Measurements from ENCODE around the gene RAB13.

The RAB13 gene

DNA sequence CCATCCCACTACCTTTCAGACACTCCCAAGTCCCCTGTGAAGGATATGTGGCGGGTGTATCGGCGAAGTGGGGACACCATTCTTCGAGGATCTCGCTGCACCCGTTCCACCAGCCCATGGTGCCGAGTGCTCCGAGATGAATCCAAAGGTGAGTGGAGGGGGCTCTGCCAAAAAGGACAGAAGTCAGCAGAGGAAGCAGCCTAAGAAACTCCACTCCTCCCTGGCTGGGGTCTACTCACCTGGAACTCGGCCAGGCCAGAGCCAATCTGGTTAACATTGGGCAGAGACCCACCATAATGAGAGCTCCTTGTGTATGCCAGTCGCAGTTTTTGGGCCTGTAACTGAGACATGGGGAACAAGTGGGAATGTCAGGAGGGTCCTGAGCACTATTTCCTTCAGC, 31.3 kb downstream of the RAB13 start:
- DNase-seq, result no peak

DNA sequence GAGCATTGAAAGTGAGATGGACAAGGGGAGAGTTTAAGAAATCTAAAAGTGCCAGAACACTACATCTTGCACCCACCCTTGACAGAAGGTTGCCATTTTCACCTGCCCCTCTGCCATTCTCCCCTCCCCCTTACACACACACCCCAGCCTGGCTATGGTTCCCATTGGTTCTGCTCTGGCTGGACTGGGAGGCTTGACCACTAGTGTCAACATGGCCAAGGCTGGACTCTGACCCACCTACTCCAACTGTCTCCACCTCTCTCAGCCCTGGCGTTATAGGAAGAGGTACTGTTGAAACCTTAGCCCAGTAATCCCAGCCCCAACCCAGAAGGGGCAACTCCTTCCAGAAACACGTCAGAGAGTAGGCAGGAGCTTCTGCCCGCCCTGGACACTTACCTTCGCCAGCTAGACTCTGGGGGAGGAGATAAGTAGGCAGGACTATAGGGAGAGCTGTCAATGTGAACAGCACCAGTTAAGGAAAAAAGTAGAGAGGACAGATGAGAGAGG, 32.2 kb downstream of the RAB13 start:
- DNase-seq, result no peak

DNA sequence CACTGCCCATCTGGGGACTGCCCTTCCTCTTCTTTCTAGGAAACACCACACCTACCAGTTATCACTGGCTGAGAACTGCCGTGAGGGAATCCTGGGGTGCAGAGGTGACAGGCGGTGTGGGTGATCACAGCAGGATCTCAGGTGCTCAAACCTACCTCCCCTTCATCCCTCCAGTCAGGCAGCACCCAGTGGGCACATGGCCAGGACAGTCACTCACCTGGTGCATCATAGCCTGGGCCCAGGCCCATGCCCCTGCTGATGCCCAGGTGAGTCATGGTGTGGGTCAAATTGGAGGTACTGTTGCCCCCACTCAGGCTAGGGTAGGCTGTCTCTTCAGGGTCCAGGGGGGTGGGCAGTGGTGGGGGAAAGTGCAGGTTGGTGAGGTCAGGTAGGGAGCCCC, 34.3 kb downstream of the RAB13 start:
- no peak for DNase-seq

DNA sequence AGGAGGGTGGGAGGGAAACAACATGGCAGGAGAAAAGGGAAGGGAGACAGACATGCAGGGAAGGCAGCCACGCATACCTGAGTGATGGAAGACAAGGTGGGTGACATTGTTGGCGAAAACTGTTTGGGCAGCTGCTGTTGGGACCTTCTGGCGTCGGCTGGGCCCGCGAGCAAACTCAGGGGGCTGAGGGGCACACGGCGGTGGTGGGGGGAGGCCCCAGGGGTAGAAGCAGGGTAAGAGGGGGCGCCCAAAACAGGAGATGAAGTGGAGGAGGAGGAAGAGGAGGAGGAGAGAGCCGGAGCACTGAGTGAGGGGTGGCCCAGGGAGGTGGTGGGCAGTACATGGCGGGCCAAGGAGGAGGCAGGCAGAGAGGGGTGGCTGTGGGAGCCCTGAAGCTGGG, 35.0 kb downstream of the RAB13 start:
- no peak for DNase-seq

DNA sequence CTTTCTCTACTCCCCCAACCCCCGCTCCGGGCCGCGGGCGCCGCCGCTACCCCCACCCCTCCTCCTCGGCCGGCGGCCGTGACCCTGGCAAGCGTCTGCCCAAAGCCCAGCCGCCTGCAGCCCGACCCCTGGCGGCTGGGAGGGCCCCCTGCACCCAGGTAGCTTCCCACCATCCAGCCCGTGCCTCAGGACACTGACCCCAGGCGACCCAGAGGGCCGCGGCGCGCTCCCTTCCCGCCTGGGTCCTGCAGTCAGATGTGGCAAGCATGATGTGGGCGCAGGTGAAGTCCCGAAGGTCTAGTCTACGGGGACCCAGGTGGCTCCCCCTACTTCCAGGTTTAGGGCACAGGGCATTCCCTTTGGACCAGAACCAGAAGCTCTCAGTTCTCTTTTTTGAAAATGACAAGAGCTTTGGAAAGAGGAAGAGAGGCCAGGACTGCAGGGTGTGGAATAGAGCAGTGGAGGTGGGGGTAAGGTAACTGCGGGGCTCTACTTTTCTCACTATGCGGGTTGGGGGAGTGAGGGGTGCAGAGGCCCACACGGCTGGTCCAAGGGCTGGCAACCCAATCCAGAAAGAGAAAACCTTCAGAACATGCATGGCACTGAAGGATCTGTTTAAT, 39.4 kb downstream of the RAB13 start, which contains the start of gene DENND4B:
Gene DENND4B, minus strand, starts transcription at position 97 of the 620 bp plus-strand sequence. CDS start 2,344 bp downstream, outside the sequence.
- peak; percentile 85 for DNase-seq

DNA sequence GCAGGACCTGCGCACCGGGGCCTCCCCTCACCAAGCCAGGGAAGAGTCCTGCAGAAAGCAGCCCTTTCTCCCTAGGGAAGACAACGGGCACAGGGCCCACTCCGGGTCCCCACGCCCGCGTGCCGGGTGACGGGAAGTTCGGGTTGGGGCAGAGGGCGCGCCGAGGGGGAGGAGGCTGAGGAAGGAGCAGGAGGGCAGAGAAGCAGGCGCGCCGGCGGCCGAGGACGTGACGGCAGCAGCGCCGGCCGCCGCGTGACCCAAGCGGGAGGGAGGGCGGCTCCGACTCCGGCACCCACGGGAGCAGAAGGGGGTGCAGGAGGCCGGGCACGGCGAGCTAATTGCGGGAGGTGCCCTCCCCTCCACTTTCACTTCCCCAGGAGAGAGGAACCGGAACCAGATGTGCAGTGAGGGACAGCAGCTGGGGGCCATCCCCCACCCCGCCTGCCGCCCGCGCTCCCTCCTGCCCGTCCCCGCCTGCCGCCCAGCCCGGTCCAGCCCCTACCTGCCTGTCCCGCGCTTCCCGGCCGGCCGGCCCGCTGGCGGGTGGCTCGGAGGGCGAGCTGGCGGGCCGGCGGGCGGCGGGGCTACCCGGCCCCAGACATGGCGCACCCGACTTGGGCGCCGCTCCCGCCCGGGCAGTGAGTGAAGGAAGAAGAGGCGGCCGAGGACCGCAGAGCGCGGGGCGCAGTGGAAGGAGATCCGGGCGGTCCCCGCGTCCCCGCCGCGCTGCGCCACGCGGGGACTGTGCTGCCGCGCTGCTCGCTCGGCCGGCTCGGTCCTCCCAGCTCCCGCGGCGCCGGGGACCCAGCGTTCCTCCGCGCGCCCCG, 40.1 kb downstream of the RAB13 start:
- peak; percentile 76 for DNase-seq

DNA sequence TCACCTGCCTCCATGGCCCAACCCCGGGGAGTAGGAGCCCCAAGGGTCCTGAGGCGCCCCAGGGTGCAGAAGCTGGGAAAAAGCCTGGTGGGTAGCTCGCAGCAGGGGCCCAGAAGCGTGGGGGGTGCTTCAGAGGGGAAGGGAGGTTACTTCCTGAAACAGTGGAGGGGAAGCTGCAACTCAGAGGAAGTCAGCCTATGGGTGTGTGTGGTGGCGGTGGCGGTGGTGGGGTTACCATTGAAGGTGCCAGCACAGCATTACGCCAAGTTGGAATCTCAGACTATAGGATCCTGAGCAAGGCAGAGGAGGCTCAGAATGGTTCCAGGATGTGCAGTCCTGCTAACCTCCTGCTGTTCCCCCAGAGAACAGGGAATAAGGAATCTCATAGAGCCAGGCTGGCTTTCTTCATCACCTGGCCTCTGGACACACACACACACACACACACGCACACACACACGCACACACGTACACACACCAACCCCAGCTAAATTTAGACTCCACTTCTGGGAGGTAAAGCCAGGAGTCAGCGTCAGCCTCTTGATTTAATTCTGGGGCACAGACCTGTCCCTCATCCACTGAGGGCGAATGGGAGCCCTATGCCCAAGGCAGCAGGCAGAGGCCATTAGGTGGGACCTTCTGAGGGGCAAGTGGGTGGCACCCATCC, 40.9 kb downstream of the RAB13 start:
- peak; percentile 53 for DNase-seq

DNA sequence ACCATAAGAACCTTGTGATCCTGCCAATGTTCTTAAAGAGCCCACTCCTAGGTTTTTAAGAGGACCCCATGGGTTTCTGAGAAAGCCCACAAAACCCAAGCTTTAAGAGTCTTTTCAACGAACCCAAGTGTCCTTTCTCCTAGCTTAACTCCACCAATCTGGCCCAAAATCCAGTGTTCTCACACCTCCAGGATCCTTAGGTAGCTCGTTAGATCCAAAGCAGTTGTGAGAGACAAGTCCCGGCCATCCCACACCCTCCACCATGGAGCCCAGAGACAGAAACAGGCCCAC, 41.4 kb downstream of the RAB13 start:
- no peak for DNase-seq

DNA sequence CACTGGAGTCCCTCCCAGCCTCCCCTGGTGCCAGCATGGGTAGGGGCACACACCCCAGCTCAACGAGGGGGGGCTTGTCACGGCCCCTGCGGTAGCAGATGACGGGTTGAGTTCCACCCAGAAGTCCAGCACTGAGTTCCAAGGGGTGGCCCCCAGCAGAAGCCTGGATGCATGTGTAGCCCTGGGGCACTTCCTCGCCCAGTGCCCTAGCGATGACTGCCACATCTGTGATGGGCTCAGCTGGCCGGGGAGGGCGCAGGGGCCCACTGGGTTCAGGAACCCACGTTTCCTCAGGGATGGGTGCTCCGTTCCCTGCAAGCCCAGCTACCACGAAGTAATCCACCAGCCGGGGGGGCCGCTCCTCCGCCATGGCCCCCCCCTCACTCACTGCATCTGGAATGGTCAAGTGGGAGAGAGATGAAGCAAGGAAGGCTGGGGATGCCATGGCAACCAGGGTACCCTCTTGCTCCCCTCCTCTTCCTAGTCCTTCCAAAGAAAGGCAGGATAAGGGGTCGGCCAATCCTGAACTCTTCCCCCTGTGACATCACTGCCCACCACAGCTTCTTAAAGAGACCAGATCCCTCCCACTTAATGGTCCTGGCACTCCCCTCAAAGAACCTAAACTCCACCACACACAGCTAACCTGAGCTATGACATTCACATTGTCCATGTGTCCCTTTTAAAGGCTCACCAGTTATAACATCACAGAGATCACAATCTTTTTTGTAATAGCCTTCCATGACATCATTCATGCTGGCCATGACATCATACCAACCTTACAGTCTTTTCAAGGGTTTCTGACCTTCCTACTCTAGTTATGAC, 41.9 kb downstream of the RAB13 start:
- no peak for DNase-seq

DNA sequence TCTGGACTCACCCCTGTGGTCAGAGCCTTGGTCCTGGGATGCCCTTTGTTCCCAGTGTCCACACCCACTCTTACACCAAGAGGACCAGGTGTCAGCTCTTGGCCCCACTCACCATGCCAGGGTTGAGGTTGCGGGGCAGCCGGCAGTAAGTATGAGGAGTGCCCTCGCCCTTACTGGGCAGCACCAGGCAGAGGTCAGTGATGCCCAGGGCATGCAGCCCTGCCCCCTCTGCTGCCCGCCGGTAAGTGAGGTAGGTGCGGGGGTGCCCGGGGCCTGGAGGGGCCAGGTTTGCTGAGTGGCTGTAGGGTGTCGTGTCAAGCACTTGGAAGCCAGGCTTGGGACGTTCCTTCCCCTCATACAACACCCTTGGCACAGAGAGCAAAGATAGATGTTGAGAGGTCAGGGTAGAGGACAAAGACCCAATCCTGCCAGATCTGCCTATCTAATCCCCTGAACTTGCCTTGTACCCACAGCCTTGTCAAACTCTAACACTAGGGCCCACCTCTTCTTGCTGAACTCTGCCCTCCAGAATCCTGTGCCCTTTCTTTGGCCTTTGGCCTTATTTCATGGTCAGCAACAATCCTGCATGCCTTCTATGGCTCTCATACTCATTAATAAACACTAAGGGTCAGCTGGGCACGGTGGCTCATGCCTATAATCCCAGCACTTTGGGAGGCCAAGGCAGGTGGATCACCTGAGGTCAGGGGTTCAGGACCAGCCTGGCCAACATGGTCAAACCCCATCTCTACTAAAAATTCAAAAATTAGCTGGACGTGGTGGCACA, 43.2 kb downstream of the RAB13 start:
- peak; percentile 15 for DNase-seq

DNA sequence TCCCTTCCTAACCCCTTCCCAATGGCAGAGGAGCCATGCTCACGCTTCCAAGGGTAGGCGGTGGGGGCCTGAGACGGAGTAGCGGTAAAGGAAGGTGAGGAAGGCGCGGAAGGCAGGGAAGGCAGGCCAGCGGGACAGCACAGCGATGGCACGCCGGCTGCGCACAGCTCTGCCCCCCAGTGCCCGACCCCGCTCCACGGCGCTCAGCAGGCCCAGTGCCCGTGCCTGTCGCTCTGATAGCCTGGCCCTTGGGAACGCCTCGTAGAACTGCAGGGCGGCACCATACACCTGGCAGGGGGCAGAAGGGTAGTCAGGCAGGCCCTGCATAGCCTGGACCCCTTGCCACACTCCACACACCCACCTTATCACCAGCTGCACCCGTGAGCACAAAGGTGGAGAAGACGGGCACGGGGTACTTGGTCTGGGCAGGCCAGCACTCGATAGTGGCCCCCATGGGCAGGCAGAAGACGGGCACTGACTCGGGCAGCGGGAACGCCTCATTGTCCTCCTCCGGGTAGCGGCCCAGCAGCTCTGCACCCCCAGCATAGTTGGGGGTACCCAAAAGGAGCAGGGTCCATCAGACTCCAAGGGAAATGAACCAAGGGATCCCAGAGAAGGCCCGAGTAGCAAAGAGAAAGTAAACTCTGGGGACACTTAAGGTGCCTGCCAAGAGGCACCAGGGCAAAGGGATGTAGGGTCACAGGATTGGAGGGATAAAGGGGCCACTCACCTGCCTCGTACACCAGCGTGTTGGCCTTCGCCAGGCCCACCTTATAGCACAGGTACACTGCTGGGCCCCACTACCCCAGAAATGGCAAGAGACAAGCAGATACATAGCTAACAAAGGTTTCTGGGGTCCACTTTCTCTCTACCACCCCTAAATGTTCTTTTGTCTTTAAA, 44.1 kb downstream of the RAB13 start:
- DNase-seq, result peak; percentile 17

DNA sequence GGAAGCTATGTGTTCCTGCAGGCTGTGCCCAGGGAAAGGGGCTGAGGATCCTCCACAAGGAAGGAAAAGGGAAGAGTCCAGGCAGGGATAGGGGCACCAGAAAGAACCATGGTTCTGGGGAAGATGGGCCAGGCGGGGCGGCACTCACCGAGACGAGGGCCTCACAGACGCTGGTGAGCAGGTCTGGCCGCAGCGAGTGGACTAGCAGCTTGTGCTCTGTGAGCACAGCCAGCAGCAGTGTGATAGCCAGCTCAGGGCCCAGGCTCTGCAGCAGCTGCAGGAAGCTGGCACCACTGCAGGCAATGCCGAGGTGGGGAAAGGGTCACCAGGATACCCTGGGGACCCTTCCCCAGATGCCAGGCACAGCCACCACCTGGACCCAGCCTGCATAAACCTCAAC, 45.4 kb downstream of the RAB13 start:
- no peak for DNase-seq

DNA sequence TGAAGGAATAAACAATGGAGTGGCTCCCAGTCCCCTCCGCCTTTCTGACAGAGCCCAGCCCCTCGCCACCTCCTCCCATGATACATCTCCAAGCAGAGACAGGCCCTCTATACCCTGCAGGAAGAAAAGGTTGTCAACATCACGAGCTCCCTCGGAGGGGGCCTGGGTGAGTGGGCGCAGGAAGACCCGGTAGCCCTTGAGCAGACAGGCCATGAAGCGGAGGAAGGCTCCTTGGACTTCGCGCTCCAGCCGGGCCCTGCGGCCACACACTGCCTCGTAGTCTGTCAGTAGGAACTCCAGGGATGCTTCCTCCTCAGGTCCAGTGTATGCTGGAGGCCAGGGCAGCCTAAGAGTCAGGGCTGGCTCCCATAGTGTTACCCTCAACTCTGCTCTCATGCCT, 46.7 kb downstream of the RAB13 start:
- DNase-seq, result no peak

DNA sequence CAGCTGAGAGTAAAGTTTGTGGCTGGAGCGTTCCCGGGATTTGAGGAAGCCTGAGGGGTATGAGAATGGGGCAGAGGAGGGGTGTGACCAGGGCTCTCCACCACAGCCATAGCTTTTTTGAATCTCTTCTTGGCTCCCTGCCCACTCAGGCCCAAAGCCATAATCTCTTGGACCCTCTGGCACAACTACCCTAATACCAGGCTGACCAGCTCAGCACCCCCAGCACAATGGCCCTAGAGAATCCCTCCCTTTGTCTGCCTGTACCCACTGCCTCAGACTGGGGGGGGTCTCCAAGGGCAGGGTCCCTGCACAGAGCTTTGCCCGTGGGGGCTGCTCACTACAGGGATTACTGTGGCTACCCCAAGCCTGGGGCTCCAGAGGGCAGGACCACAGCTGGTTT, 47.1 kb downstream of the RAB13 start:
- no peak for DNase-seq

DNA sequence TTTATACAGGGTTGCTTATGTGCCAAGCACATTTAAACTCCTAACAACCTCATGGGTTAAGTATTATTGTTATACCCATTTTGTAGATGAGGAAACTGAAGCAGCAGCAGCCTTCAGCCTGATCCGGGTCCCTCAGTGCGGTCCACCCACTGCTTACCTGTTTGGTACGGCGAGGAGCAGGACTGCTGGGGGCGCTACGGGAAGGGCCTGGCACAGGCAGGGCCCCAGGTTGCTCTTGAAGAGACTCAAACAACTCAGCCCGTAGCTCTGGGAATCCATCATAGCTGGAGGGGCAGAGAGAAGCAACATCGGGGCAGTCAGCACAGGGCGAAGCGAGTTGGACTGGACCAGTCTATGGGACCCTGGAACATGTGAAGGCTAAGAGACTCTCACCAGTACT, 48.8 kb downstream of the RAB13 start:
- no peak for DNase-seq

DNA sequence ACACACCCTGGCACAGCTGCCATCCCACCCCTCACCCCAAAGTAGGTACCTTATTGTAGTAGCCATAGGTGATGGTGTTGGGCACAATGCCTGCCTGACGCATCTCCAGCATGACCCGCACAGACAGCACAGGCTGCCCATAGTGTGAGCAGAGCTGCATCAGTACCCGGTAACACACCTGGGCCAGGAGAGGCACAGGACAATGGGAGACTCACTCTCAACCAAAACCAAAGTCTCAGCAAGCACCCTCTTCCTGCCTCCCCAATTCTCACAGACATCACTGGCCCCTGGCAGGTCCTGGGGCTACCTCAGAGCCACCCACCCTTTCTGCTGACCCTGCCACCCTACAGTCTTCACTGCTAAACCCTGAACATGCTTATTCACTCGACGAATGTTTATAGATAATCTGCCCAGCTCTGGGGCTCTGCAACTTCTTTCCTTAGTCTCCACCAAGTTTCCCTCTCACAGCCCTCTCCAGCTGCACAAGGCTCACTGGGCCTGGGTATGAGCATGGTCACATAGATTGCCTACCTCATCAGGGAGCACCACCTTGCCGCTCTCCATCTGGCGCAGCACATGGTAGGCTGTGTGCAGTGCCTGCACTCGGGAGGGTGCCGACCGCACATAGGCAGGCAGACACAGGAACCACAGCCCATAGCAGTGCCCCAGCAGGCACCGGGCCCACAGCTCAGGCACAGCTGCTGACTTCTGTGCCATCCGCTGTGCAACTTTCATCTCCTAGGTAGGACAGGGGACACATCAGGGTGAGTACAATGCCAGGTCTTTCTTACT, 49.9 kb downstream of the RAB13 start:
- no peak for DNase-seq

DNA sequence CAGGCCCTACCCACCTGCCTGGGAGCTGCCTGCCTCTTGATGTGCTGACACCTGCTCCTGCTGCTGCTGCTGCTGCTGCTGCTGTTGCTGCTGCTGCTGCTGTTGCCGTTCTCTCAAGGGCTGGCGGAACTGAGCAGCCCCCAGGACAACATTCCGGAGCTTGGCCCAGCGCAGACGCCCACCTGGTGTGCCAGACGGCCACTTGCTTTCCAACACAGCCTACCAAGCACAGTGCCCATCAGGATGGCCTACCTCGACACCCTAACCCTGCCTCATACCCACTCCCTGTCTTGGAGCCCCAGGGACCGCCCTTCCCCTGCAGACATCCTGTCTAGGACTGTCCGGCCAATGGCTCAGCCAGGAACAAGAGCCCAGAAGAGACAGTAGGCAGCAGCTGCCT, 51.4 kb downstream of the RAB13 start:
- no peak for DNase-seq

DNA sequence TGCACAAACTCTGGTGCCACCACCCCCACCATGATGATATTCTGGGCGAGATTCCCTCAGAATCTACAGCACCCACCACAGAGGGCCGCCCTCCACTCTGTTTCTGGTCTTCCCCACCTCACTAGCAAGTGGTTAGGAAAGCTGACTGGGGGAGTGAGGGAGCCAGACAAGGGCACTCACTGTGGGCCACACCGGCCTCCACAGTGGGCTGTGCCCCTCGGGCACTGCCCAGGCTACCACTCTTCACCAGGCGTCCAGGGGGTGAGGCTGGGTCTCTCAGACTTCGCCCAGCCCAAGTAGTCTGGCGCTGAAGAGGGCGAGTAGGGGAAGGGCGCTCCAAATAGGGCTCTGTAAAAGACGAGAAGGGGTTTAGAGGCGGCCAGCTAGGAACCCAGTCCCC, 52.2 kb downstream of the RAB13 start:
- DNase-seq, result no peak

DNA sequence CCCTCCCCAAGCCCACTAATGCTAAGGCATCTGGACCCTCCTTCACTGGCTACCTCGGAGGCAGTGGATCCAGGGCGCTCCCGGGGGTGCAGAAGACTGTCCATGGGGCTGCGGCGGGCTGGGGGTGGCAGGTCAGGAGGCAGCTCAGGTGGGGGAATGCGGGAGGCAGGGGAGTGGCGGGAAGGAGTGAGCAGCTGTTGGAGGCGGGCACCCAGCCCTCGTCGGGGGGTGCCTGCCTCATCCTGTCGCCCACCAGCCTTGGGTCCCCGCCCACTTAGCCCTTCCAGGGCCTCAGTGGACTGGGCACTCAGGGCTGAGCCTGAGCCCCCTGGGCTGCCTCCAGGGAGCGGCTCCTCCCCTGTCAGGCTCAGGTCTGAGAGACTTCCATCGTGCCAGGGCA, 52.7 kb downstream of the RAB13 start:
- no peak for DNase-seq

All from left hindlimb (tissue), 1 donor.